H1 (cell line): ENCODE results near the gene TRIM31.

Experiments used
- BACH1 ChIP-seq: IDR thresholded peaks from 2 replicates; pipeline ENCODE4 v1.6.1; 2012; ENCODE audit warnings: low read length, improper control_type of control experiment
- CHD2 ChIP-seq: IDR thresholded peaks from 2 replicates; pipeline ENCODE4 v1.6.1; 2012; ENCODE audit warnings: low read length, improper control_type of control experiment
- POLR2A ChIP-seq, 2 experiments: IDR thresholded peaks; 1 replicate in 1 of 2; 2 replicates in 1 of 2; pipeline ENCODE4 v1.6.1; 2011; ENCODE audit warnings: low read depth in 2 of 2, low read length in 2 of 2, mild to moderate bottlenecking in 2 of 2; ENCODE audit errors: control extremely low read depth in 1 of 2
- POLR2AphosphoS5 ChIP-seq: IDR thresholded peaks from 2 replicates; pipeline ENCODE4 v1.6.1; 2011; ENCODE audit warnings: low read depth, low read length
- RFX5 ChIP-seq: IDR thresholded peaks from 2 replicates; pipeline ENCODE4 v1.6.1; 2011; ENCODE audit warnings: low read depth, low read length, improper control_type of control experiment, borderline replicate concordance
- SP2 ChIP-seq: IDR thresholded peaks from 2 replicates; pipeline ENCODE4 v1.6.1; 2012; ENCODE audit warnings: mild to moderate bottlenecking, low read length, inconsistent platforms
- TAF1 ChIP-seq: IDR thresholded peaks from 2 replicates; pipeline ENCODE4 v1.6.1; 2011; ENCODE audit warnings: mild to moderate bottlenecking, low read depth, low read length
- TBP ChIP-seq: IDR thresholded peaks from 2 replicates; pipeline ENCODE4 v1.6.1; 2011; ENCODE audit warnings: low read depth, low read length, improper control_type of control experiment
- YY1 ChIP-seq: IDR thresholded peaks from 2 replicates; pipeline ENCODE4 v1.6.1; 2011; ENCODE audit warnings: low read depth, mild to moderate bottlenecking, low read length
- TF ChIP-seq, protein P1 (sequence below), 3 experiments: IDR thresholded peaks; 1 replicate in 2 of 3; 2 replicates in 1 of 3; pipeline versions ENCODE4 v1.5.1 to v1.6.1; 2011; ENCODE audit warnings: low read length in 3 of 3, mild to moderate bottlenecking in 3 of 3, inconsistent platforms in 2 of 3, low read depth in 1 of 3, moderate library complexity in 1 of 3; ENCODE audit not compliant: insufficient read depth in 1 of 3; ENCODE audit errors: control extremely low read depth in 1 of 3
- TF ChIP-seq, protein P2 (sequence below): IDR thresholded peaks from 2 replicates; pipeline ENCODE4 v1.6.1; 2012; ENCODE audit warnings: inconsistent platforms
- TF ChIP-seq, protein P3 (sequence below): IDR thresholded peaks from 2 replicates; pipeline ENCODE4 v1.6.1; 2012; ENCODE audit warnings: low read length, inconsistent platforms

DNA sequence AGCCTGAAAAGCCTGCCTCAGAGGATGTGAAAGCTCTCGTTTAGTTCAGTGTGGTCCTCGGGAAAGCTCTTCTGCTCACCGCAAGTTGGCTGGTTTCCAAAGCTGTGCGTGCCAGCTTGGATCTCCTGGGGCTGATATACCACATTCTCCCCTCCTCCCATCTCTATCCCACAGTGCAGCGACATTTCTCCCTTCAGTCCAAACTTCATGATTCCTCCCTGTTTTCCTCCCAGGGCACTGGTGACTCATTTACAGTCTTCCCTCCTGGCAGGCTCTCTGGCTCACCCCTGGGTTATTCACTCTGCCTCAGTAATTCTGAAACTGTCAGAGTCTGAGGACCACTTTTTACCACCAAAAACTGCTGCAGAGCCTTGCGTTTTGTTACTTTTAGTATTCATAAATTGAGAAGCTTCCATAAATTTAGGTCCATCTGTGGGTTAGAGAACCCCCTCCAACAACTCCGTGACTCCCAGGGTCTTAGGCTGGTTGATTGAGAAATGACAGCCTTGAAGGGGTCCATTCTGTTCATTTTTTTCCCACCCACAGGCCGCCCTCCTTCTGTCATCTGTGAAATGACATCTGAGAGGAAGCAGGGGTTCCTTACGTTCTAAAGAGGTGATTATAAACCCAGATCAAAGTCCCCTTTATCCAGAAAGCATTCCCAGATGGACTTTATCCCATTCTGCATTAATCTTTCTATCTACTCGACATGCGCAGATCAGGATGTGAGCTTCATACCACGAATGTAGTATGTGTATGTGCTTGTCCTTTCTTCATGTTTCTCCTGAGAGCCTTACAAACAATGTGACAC lies 42.0 kb upstream of the TRIM31 start:
- TF ChIP-seq POLR2A (IDR thresholded peaks at IDR 0.05; ENCODE audit: control extremely low read depth in 1 of 2, low read depth in 2 of 2, low read length in 2 of 2) = no peak
- TF ChIP-seq, protein P1, sequence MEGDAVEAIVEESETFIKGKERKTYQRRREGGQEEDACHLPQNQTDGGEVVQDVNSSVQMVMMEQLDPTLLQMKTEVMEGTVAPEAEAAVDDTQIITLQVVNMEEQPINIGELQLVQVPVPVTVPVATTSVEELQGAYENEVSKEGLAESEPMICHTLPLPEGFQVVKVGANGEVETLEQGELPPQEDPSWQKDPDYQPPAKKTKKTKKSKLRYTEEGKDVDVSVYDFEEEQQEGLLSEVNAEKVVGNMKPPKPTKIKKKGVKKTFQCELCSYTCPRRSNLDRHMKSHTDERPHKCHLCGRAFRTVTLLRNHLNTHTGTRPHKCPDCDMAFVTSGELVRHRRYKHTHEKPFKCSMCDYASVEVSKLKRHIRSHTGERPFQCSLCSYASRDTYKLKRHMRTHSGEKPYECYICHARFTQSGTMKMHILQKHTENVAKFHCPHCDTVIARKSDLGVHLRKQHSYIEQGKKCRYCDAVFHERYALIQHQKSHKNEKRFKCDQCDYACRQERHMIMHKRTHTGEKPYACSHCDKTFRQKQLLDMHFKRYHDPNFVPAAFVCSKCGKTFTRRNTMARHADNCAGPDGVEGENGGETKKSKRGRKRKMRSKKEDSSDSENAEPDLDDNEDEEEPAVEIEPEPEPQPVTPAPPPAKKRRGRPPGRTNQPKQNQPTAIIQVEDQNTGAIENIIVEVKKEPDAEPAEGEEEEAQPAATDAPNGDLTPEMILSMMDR (IDR thresholded peaks at IDR 0.05; ENCODE audit: control extremely low read depth in 1 of 3, insufficient read depth in 1 of 3, low read depth in 1 of 3, low read length in 3 of 3) = no peak
- TF ChIP-seq TAF1 = no peak
- TF ChIP-seq, protein P2, sequence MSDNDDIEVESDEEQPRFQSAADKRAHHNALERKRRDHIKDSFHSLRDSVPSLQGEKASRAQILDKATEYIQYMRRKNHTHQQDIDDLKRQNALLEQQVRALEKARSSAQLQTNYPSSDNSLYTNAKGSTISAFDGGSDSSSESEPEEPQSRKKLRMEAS = no peak
- no peak for TF ChIP-seq TBP
- no peak for TF ChIP-seq POLR2AphosphoS5
- TF ChIP-seq, protein P3, sequence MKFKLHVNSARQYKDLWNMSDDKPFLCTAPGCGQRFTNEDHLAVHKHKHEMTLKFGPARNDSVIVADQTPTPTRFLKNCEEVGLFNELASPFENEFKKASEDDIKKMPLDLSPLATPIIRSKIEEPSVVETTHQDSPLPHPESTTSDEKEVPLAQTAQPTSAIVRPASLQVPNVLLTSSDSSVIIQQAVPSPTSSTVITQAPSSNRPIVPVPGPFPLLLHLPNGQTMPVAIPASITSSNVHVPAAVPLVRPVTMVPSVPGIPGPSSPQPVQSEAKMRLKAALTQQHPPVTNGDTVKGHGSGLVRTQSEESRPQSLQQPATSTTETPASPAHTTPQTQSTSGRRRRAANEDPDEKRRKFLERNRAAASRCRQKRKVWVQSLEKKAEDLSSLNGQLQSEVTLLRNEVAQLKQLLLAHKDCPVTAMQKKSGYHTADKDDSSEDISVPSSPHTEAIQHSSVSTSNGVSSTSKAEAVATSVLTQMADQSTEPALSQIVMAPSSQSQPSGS = no peak
- TF ChIP-seq RFX5 = no peak
- no peak for TF ChIP-seq SP2
- TF ChIP-seq YY1 = no peak
- TF ChIP-seq BACH1 = no peak
- no peak for TF ChIP-seq CHD2
